ENCODE data around the gene ARHGAP35.
"Not testable (repeated sequence)": the region's sequence is repeated elsewhere in the genome, so short reads cannot be mapped to it uniquely, and the experiment has no call there.

The ARHGAP35 gene

DNA sequence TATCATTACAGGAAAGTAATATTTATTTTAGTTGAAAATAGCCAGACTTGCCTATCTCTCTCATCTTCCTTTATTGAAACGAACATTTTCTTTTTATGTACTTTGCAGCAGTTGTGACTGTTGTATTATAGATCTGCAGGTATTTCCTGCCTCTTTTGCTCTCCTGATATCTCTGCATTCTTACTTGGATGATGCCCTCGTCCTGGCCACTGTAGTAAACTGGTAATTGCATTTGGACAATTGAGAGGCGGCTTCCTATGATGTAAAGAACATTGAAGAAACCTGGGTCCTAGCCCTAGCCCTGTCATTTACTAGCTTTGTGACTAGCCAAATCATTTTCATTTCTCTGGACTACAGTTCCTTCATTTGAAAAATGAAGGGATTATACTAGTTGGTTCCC is 6.4 kb downstream of the ARHGAP35 start:
- in situ Hi-C loops (cut with MboI; ENCODE audit: low pct_unique_long_range_greater_than_20kb, low sequenced_read_pairs, unreplicated experiment), result no loop called here
- DNase-seq (ENCODE audit: low spot score), result no peak
- TF ChIP-seq CTCF (IDR thresholded peaks at IDR 0.05; ENCODE audit: extremely low read depth, insufficient read depth, missing control alignments), result no peak

DNA sequence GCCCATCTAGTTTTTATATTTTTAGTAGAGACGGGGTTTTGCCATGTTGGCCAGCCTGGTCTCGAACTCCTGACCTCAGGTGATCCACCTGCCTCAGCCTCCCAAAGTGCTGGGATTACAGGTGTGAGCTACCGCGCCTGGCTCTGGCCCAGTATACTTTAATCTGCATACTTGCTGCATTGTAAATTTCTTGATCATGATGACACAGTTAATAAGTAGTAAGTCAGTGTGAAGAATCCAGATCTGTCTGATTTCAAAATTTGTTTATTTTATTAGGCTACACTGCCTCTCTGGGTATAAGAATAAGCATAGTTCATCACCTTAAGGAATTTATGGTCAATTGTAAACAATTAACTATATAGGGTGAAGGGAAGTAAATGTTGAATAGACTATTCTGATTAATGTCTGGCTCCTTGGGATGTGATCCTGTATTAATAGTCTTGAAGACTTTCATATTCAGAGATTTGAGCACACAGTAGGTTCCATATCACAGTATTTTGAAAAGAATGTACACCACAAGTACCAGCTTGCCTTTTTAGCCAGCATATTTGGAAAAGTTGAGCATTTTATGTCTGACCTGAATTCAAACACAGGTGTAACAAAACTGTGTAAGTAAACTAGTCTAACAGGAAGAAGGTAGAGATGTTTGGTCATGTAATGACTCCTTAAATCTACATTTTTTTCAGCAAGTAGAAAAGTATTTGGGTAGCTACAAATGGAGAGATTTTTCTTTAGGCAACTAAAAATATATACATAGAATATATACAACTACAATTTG is 7.4 kb downstream of the ARHGAP35 start:
- DNase-seq (ENCODE audit: low spot score), result no peak
- in situ Hi-C loops (cut with MboI; ENCODE audit: low pct_unique_long_range_greater_than_20kb, low sequenced_read_pairs, unreplicated experiment), result no loop called here
- no peak for TF ChIP-seq CTCF (IDR thresholded peaks at IDR 0.05; ENCODE audit: extremely low read depth, insufficient read depth, missing control alignments)

GRCh38 chr19:46871173-46871572 is 10.4 kb downstream of the ARHGAP35 start:
- DNase-seq (ENCODE audit: low spot score); in situ Hi-C loops (cut with MboI; ENCODE audit: low pct_unique_long_range_greater_than_20kb, low sequenced_read_pairs, unreplicated experiment): not testable (repeated sequence)

- no peak for TF ChIP-seq CTCF (IDR thresholded peaks at IDR 0.05; ENCODE audit: extremely low read depth, insufficient read depth, missing control alignments)
- no peak for DNase-seq (ENCODE audit: low spot score)
- in situ Hi-C loops (cut with MboI; ENCODE audit: low pct_unique_long_range_greater_than_20kb, low sequenced_read_pairs, unreplicated experiment), result no loop called here
Measured at GRCh38 chr19:46872967-46873366, 12.2 kb downstream of the ARHGAP35 start.

DNA sequence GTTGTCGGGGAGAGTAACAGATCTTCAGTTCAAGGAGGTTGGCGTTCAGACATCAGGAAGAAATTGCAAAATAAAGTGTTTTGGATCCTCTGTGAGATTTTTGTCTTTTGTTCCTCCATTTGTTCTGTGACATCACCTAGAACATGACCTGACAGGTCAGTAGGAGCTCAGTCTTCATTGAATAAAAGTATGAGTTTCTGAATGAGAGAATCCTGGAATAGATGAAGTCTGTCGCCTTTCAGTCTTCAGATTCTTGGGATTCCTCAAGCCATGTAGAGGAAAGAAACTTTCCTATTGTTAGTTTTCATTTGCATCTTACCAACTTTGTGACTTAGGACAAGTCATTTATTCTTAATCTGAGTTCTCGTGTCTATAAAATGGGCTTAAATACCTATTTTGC is 14.4 kb downstream of the ARHGAP35 start:
- in situ Hi-C loops (cut with MboI; ENCODE audit: low pct_unique_long_range_greater_than_20kb, low sequenced_read_pairs, unreplicated experiment), result no loop called here
- DNase-seq (ENCODE audit: low spot score), result no peak
- no peak for TF ChIP-seq CTCF (IDR thresholded peaks at IDR 0.05; ENCODE audit: extremely low read depth, insufficient read depth, missing control alignments)

DNA sequence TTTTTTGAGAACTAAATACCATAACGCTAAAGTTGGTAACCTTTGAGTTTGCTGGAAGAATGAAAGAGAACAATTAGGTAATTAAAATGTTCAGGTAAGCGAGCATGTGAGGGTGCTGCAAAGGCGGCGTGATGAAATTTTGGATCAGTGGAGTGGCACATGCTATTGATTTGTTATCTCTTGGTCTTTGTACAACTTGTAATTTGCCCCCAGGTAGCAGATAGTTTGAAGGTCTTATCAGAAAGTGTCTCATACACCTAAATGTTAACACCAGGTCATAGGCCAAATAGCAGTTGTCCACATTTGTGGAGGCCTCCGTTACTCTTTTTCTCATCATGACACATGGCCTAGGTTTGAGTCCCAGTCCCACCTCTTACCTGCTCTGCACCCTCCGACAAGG is 14.9 kb downstream of the ARHGAP35 start:
- DNase-seq (ENCODE audit: low spot score), result no peak
- no peak for TF ChIP-seq CTCF (IDR thresholded peaks at IDR 0.05; ENCODE audit: extremely low read depth, insufficient read depth, missing control alignments)
- in situ Hi-C loops (cut with MboI; ENCODE audit: low pct_unique_long_range_greater_than_20kb, low sequenced_read_pairs, unreplicated experiment), result no loop called here

DNA sequence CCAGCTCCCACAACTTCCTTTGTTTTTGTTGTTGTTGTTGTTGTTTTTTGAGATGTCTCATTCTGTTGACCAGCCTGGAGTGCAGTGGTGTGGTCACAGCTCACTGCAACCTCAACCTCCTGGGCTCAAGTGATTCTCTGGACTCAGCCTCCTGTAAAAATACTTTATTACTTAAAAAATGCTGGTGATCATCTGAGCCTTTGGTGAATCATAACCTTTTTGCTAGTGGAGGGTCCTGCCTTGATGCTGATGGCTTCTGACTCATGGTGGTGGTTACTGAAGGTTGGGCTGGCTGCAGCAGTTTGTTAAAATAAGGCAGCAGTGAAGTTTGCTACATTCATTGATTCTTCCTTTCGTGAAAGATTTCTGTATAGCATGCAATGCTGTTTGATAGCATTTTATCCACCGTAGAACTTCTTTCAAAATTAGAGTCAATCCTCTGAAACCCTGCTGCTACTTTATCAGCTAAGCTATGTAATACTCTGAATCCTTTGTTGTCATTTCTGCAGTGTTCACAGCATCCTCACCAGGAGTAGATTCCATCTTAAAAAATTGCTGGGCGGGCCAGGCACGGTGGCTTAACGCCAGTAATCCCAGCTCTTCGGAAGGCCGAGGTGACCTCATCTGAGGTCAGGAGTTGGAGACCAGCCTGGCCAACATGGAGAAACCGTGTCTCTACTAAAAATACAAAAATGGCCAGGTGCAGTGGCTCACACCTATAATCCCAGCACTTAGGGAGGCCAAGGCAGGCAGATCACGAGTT is 18.0 kb downstream of the ARHGAP35 start:
- no peak for TF ChIP-seq CTCF (IDR thresholded peaks at IDR 0.05; ENCODE audit: extremely low read depth, insufficient read depth, missing control alignments)
- in situ Hi-C loops (cut with MboI; ENCODE audit: low pct_unique_long_range_greater_than_20kb, low sequenced_read_pairs, unreplicated experiment), result no loop called here
- DNase-seq (ENCODE audit: low spot score), result no peak

Data from GM13977 (cell line).